ENCODE measurements around the gene CHKB. TPM values are rescaled to one million over a fixed set of nuclear protein-coding genes. Genes with fewer than 3 reads are reported as not detected.

CHKB gene
- total RNA-seq, 2 donors from 2014 or later: 52.1 to 112 TPM

- Histone ChIP-seq H3K27me3 (replicated peaks; ENCODE audit: insufficient read depth) (no peaks in the 10 kb centered on the region), H3K27ac (peak overlapping the region; percentile 65 to 83), H3K4me3 (peak overlapping the region; percentile 36 to 43), H3K9me3 (no peaks in the 10 kb centered on the region), H3K4me1 (replicated peaks) (peaks cover 8% of the 10 kb centered on the region), H3K36me3 (no peaks in the 10 kb centered on the region)
- no peak for TF ChIP-seq POLR2A (IDR thresholded peaks at IDR 0.05)
- no peak for TF ChIP-seq POLR2AphosphoS5 (IDR thresholded peaks at IDR 0.05)
- TF ChIP-seq, protein P1, sequence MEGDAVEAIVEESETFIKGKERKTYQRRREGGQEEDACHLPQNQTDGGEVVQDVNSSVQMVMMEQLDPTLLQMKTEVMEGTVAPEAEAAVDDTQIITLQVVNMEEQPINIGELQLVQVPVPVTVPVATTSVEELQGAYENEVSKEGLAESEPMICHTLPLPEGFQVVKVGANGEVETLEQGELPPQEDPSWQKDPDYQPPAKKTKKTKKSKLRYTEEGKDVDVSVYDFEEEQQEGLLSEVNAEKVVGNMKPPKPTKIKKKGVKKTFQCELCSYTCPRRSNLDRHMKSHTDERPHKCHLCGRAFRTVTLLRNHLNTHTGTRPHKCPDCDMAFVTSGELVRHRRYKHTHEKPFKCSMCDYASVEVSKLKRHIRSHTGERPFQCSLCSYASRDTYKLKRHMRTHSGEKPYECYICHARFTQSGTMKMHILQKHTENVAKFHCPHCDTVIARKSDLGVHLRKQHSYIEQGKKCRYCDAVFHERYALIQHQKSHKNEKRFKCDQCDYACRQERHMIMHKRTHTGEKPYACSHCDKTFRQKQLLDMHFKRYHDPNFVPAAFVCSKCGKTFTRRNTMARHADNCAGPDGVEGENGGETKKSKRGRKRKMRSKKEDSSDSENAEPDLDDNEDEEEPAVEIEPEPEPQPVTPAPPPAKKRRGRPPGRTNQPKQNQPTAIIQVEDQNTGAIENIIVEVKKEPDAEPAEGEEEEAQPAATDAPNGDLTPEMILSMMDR (IDR thresholded peaks at IDR 0.05): no peak
- DNase-seq (ENCODE audit: low spot score): no peak
- 3% methylated on average over 16 of the region's 21 CpGs for WGBS
- intact Hi-C loops (cut with DNase I): no loop called here
Observed at GRCh38 chr22:50530580-50530876, 52.1 kb downstream of the CHKB start.

- DNase-seq (ENCODE audit: low spot score): peak; percentile 72
- under 1% methylated on average over 31 of the region's 92 CpGs for WGBS
- peak within 1 kb of the TSS; percentile 65 to 83 for H3K27ac ChIP-seq
- no peaks in the 10 kb centered on the region for H3K36me3 ChIP-seq
- no peaks in the 10 kb centered on the region for H3K9me3 ChIP-seq
- intact Hi-C loops (cut with DNase I): no loop called here
- H3K27me3 ChIP-seq (replicated peaks; ENCODE audit: insufficient read depth): no peaks in the 10 kb centered on the region
- H3K4me1 ChIP-seq (replicated peaks): peaks cover 8% of the 10 kb centered on the region
- peak within 1 kb of the TSS; percentile 36 to 43 for H3K4me3 ChIP-seq
- TF ChIP-seq POLR2AphosphoS5 (IDR thresholded peaks at IDR 0.05): peak; percentile 43
- peak; percentile 71 for TF ChIP-seq POLR2A (IDR thresholded peaks at IDR 0.05)
- TF ChIP-seq, protein P1 (IDR thresholded peaks at IDR 0.05): peak in 1 of 4 experiments; percentile 3
Observed at GRCh38 chr22:50529897-50530579, 52.6 kb downstream of the CHKB start, which contains the start of gene TYMP. Gene TYMP (minus strand): TSS chr22:50530012. CDS start chr22:50529709, 303 bp downstream.

DNA sequence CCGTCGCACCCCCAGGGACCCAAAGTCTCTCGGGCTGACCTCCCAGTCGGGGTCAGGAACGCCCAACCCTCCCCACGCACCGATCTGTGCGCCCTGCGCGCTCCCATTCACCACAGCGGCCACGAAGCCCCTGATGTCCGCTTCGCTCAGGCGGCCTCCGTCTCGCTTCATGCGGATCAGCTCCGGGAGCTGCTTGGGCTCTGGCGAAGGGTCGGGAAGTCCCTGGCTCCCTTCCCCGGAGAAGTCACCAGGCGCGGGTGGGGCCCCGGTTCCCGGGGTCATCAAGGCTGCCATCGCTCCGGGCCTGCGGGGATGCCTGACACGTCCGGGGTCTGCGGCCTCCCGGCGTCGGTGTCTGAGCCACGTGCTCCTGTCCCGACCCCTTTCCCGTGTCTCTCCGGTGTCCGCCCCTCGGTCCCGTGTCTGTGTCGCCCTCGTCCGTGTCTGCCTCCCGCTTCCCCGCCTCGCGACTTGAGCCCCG is 53.2 kb downstream of the CHKB start:
- H3K36me3 ChIP-seq: no peaks in the 10 kb centered on the region
- peak overlapping the region; percentile 36 to 43 for H3K4me3 ChIP-seq
- TF ChIP-seq, protein P1 (IDR thresholded peaks at IDR 0.05): no peak
- TF ChIP-seq POLR2A (IDR thresholded peaks at IDR 0.05): no peak
- TF ChIP-seq POLR2AphosphoS5 (IDR thresholded peaks at IDR 0.05): no peak
- H3K9me3 ChIP-seq: no peaks in the 10 kb centered on the region
- intact Hi-C loops (cut with DNase I): no loop called here
- DNase-seq (ENCODE audit: low spot score): no peak
- WGBS: 3% methylated on average over 28 of the region's 50 CpGs
- peak overlapping the region; percentile 65 to 83 for H3K27ac ChIP-seq
- peaks cover 13% of the 10 kb centered on the region for H3K4me1 ChIP-seq (replicated peaks)
- no peaks in the 10 kb centered on the region for H3K27me3 ChIP-seq (replicated peaks; ENCODE audit: insufficient read depth)

Other genes with a start within 250 kb of the CHKB start
- gene PPP6R2, start 239.5 kb downstream of the CHKB start, total RNA-seq: 100 to 1,000 TPM in 1 of 2 donors, 10 to 100 TPM in 1; 80.6 to 107 TPM
- 100 to 1,000 TPM in 1 of 2 donors, 10 to 100 TPM in 1; 44.9 to 144 TPM for gene SBF1, start 107.8 kb downstream of the CHKB start, total RNA-seq
- gene ADM2, start 101.3 kb downstream of the CHKB start, total RNA-seq: 1 to 10 TPM; 7.3 to 7.9 TPM
- gene MIOX, start 96.0 kb downstream of the CHKB start, total RNA-seq: not detected
- gene LMF2, start 75.1 kb downstream of the CHKB start, total RNA-seq: 10 to 100 TPM; 76.6 to 94.3 TPM
- 10 to 100 TPM; 43.7 to 59.6 TPM for gene NCAPH2, start 74.6 kb downstream of the CHKB start, total RNA-seq
- 1 to 10 TPM; 1.5 to 8.3 TPM for gene SCO2, start 57.3 kb downstream of the CHKB start, total RNA-seq
- 10 to 100 TPM; 35.8 to 42.8 TPM for gene TYMP, start 52.8 kb downstream of the CHKB start, total RNA-seq
- gene KLHDC7B, start 37.0 kb downstream of the CHKB start, total RNA-seq: under 1 TPM in 1 of 2 donors, not detected in 1; 0.62 TPM
- gene SYCE3, start 19.9 kb downstream of the CHKB start, total RNA-seq: 10 to 100 TPM in 1 of 2 donors, not detected in 1; 10.2 TPM
- gene CPT1B, start 4.4 kb downstream of the CHKB start, total RNA-seq: 10 to 100 TPM; 13.1 to 31.4 TPM
- 10 to 100 TPM in 1 of 2 donors, 1 to 10 TPM in 1; 5.1 to 23.6 TPM for gene MAPK8IP2, start 17.9 kb upstream of the CHKB start, total RNA-seq
- gene ARSA, start 45.3 kb upstream of the CHKB start, total RNA-seq: 10 to 100 TPM; 60.7 to 81.7 TPM
- 10 to 100 TPM in 1 of 2 donors, 1 to 10 TPM in 1; 9.1 to 18.3 TPM for gene SHANK3, start 90.0 kb upstream of the CHKB start, total RNA-seq
- gene ACR, start 155.4 kb upstream of the CHKB start, total RNA-seq: 10 to 100 TPM in 1 of 2 donors, not detected in 1; 13.1 TPM
- 10 to 100 TPM; 23.0 to 31.7 TPM for gene RABL2B, start 200.8 kb upstream of the CHKB start, total RNA-seq

Measured in prostate gland (tissue), 2 donors.